ENCODE data around the gene MYO15A.

The MYO15A gene

DNA sequence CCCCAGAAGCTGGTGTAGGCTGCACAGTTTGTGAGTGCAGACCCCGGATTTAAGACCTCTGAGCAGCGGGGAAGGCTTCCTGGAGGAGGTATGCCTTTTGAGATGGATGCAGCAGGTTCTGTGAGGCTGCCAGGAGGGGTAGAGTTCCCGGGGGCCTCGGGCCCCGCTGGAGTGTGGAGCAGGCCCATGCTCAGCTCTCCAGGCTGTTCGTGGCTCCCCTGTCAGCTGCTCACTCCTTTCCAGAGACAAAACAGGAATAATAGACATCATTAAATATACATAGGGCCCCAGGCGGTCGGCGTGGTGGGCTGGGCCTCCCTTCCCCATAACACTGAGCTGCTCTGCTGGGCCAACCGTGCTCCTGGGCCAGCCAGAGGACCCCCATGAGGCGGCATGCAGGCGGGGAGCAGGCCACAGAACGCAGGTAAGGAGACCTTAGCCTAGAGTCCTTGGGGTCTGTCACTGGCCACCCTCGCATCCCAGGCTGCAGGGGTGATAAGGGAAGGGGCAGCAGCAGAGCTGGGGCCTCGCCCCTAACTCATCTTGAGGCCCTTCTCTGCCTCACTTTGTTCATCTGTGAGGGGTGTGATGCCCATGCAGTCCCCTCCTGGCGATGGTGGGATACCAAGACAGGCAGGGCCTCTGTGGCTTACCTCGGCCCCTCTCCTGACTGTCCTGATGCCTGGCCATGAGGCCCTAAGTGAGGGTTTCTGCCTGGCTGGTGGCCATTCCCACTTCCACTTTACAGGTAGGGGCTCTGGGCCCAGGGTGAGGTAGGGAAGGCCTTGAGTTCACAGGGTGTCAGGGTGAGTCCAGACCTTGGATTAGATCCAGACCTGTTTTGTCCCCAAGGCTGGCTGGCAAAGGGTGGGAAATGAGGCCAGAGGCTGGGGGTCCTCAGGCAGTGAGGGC lies at the start of gene MYO15A:
Gene MYO15A (plus strand): TSS at position 356 of the 912 bp plus-strand sequence. CDS start 10,045 bp downstream, outside the sequence.
- DNase-seq (ENCODE audit: low spot score) = no peak

DNA sequence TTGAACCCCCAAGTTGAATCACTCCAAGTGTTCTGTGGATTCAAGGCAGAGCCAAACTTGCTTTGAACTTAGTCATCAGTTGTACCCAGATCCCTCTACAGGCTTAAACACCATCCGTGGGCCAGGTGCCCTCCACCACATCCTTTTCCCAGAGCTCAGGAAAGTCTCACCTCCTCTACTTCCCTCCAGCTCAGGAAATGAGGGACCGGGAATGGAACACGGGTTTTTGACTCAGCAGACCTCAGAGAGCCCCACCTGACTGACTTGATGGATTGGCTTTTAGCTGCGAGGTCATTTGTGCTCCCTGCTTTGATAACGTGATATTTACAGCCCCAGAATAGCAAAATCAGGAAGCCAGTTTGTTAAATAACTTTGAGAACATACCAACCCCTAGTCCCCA lies 49.3 kb upstream of the MYO15A start:
- DNase-seq (ENCODE audit: low spot score) = no peak

- DNase-seq (ENCODE audit: low spot score) = no peak
Measured at GRCh38 chr17:18064053-18064452, 44.5 kb upstream of the MYO15A start.

GRCh38 chr17:18065546-18065945 lies 43.0 kb upstream of the MYO15A start:
- no peak for DNase-seq (ENCODE audit: low spot score)

GRCh38 chr17:18066866-18067265 lies 41.7 kb upstream of the MYO15A start:
- no peak for DNase-seq (ENCODE audit: low spot score)

GRCh38 chr17:18069101-18069500 lies 39.5 kb upstream of the MYO15A start:
- no peak for DNase-seq (ENCODE audit: low spot score)

DNA sequence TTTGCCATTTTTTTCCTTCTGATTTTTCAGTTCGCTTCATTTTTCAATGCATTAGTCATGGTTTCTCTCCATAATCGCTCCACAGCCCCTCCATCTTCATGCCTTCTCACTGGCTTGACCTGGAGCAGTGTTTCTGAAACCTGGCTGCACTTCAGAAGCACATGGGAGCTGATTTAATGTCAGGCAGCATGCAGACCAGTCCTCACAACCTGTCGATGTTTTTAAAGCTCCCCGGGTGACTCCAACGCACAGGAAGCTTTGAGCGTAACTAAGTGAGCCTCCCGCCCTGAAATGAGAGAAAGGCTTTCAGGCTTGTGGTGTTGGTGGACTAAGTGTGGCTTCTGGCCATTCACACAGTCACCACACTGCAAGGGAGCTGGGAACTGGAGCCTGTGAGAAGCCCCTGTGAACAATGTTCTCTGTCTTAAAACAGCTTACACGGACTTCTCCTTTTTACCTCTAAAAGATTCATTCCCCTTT lies 37.7 kb upstream of the MYO15A start:
- peak; percentile 50 for DNase-seq (ENCODE audit: low spot score)

DNA sequence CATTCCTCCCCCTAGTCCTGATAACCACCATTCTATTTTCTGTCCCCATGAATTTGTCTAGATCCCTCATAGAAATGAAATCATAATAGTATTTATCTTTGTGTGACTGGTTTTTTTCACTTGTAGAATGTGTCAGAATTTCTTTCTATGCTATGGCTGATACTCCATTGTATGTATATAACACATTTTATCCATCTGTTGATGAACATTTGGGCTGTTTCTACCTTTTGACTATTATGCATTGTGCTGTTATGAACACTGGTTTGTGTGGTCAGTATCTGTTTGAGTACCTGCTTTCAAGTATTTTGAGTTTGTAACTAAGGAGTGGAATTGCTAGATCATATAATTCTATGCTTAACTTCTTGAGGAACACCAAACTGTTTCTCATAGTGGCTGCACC lies 36.8 kb upstream of the MYO15A start:
- no peak for DNase-seq (ENCODE audit: low spot score)

DNA sequence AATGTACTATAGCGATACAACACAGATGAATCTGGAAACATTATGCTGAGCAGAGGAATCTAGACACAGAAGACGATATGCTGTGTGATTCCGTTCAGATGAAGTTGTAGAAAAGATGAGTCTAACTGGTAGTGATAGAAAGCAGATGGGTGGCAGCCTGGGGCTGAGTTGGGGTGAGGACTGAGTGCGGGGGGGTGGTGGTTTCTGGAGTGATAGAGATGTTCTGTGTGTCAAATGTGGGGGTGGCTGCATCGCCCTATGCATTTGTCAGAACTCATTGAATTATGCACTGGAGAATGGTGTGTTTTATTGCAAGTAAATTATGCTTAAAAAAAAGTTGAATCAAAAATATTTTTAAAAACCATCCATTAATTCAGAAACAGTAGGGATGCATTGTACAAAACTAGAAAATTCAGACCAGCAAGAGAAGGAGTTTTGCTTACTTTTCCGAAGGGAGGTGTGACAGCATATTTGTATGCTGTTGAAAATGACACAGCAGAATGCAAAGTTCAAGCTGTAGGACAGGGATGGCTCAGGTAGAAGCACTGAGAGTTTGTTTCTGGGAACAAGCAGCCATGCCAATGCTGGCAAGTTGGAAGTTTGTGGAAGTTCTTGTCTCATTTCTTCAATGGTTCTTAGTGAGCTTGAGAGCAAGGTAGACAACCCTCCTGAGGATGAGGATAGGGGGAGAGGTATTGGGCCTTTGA lies 33.8 kb upstream of the MYO15A start:
- DNase-seq (ENCODE audit: low spot score) = no peak

DNA sequence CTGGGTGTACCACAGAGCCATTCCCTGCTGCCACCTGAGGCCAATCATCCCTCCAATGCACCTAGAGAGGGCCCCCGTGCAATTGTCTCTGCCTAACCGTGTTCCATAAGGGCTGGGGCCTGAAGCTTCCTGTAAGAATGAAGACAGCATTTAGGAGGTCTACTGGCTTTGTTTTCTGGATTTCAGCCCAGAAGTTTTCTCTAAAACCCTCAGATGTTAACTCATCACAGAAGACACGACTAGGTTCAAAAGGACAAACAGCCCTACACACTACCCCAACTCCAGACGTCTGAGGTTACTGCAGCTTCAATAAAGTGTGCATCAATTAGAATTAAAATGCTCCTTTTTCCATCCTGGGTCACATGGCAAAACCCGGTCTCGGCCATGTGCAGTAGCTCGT lies 31.6 kb upstream of the MYO15A start:
- no peak for DNase-seq (ENCODE audit: low spot score)

DNA sequence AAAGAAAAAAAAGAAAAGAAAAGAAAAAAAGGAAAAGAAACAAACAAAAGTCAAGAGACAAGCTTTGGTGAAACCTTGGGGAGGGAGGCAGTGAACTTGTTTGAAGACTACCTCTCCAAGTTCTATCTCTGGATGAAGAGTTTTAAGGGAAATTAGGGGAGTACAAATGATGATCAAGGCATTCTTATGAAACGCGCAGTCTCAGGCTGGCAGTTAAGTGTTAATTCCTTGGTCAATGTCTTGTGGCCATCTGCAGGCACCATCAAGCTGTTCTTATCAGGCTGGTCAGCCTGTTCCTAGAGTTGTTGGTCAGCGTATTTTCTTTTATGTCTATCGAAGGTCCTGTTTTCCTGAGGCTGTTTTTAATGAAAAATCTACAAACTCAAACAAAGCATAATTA lies 29.0 kb upstream of the MYO15A start:
- DNase-seq (ENCODE audit: low spot score) = no peak

- no peak for DNase-seq (ENCODE audit: low spot score)
Measured at GRCh38 chr17:18084256-18084655, 24.3 kb upstream of the MYO15A start.

DNA sequence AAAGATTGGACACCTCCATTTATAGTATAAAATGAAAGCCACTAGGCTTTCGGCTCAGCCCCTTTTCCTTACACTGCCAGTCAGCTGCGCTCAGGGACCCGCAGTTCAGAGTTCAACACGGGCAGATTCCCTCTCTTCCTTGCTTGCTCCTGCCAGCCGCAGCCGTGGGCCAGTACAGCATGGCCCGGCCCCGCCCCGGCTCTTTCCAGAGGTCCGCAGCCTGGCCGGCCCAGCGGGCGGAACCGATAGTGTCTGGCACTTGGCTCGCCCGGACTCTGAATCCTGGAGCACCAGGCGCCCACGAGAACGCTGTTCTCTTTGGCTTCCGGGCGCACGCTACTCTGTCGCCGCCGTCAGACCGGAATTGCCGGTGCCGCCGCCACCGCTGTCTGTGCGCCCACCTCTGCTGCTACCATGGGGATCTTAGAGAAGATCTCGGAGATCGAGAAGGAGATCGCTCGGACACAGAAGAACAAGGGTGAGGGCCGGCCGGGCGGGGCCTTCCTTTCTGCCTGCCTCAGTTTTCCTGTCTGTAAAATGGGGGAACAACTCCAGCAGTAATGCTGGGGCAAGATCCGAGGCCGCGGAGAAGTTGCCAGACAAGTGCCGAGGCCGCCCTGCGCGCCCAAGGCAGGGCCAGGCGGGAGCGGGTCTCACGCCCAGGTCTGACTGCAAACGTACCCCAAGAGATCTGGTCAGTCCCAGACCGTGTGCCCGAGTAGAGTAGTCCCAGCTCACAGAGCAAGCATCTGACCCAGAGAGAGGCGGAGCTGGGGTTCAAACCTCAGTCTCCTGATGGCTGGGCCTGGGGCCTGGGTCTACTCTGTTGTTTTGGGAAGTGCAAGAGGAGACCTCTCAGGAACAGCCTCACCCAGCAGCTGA lies 20.7 kb upstream of the MYO15A start, which contains the start of gene DRG2:
Gene DRG2 (plus strand): TSS at position 339 of the 882 bp plus-strand sequence. CDS start 76 bp downstream, at position 415.
- peak; percentile 95 for DNase-seq (ENCODE audit: low spot score)

- no peak for DNase-seq (ENCODE audit: low spot score)
Measured at GRCh38 chr17:18089613-18090012, 18.9 kb upstream of the MYO15A start.

DNA sequence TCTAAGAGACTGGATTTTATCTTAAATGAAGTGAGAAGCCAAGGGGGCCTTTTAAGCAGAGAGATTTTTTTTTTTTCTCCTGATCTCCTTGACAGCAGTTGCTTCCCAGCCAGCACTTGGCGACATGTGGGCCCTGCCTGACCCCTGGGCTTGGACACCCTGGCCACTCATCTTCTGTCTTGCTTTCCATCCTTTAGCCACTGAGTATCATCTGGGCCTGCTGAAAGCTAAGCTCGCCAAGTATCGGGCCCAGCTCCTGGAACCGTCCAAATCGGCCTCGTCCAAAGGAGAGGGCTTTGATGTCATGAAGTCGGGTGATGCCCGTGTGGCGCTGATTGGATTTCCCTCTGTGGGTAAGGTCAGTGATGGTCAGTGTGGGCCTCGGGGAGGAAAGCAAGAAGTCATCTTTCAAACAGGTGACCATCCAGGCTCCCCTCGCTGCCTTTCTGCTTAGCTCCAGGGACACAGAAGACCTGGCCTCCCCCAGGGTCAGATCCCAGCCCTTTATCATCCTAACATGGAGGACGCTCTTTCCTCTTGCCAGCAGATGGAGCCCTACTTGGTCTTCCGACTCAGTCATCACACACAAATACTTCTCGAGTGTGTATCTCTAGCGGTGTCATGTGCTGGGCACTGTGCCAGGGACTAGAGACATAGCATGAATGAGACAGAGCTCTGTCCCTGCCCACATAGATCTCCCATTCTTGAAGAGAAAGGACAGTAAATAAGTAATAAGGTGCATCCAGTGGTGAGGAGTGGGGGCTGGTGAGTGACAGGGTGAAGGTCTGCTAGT lies 14.7 kb upstream of the MYO15A start:
- peak; percentile 62 for DNase-seq (ENCODE audit: low spot score)

- DNase-seq (ENCODE audit: low spot score) = no peak
Measured at GRCh38 chr17:18094409-18094807, 14.1 kb upstream of the MYO15A start.

- DNase-seq (ENCODE audit: low spot score) = no peak
Measured at GRCh38 chr17:18099516-18099915, 9.0 kb upstream of the MYO15A start.

GRCh38 chr17:18100616-18101015 lies 7.9 kb upstream of the MYO15A start:
- DNase-seq (ENCODE audit: low spot score) = no peak

GRCh38 chr17:18101828-18102227 lies 6.7 kb upstream of the MYO15A start:
- DNase-seq (ENCODE audit: low spot score) = no peak

- no peak for DNase-seq (ENCODE audit: low spot score)
Measured at GRCh38 chr17:18102640-18103039, 5.9 kb upstream of the MYO15A start.

DNA sequence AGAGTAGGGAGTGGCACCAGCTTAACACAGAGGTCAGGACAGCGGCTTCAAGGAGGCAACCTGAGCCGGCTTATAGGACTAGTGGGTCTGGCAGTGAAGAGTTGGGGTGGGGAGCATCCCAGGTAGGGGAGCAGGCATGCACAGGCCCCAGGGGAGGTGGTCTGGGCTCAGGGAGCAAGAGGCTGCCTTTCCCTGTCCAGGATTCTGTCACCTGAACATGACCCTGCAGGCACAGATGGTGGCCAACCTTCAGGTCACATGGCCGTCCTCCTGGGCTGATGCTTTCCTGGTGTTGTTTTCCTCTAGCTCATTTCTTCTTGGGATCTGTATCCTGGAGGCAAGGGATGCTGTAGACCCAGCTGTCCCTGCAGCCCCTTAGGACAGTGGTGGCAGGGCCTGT lies 3.5 kb upstream of the MYO15A start:
- no peak for DNase-seq (ENCODE audit: low spot score)

Measured in AG08396 (cell line).